Amygdala (tissue), 56 donors: Measurements from ENCODE around the gene RNF145.

Source experiments
- DNase-seq, 56 donors: peaks; one replicate each; lab custom pipeline; 2025; lab: John Stamatoyannopoulos, UW

Gene RNF145

GRCh38 chr5:159198063-159199036 lies 11.0 kb downstream of the RNF145 start:
- no peak for DNase-seq

GRCh38 chr5:159195775-159196174 lies 13.6 kb downstream of the RNF145 start:
- DNase-seq, result no peak

DNA sequence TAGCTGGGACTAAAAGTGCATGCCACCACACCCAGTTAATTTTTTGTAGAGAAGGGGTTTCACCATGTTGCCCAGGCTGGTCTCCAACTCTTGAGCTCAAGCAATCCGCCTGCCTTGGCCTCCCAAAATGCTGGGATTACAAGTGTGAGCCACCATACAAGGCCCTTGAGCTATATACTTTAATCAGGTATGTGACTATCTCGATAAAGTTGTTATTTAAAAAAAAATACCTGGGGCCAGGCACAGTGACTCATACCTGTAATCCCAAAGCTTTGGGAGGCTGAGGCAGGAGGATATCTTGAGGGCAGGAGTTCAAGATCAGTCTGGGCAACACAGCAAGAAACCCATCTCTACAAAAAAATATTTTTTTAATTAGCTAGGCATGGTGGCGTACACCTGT lies 19.2 kb downstream of the RNF145 start:
- DNase-seq, result no peak

DNA sequence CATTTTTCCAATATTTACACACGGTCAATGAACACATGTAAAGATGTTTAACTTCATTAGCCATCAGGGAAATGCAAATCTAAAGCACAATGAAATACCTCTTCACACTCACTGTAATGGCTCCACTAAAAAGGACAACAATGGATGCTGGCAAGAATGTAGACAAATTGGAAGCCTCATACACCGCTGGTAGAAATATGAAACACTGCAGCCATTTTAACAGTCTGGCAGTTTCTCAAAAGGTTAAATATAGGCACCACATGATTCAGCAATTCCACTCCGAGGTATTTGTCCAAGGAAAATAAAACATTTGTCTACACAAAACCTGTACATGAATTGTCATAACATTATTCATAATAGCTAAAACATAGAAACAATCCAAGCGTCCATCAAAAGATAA lies 20.0 kb downstream of the RNF145 start:
- DNase-seq, result no peak

GRCh38 chr5:159187719-159188118 lies 21.6 kb downstream of the RNF145 start:
- DNase-seq, result no peak

GRCh38 chr5:159186319-159186718 lies 23.0 kb downstream of the RNF145 start:
- no peak for DNase-seq

- DNase-seq, result no peak
Measured at GRCh38 chr5:159185773-159186172, 23.6 kb downstream of the RNF145 start.

DNA sequence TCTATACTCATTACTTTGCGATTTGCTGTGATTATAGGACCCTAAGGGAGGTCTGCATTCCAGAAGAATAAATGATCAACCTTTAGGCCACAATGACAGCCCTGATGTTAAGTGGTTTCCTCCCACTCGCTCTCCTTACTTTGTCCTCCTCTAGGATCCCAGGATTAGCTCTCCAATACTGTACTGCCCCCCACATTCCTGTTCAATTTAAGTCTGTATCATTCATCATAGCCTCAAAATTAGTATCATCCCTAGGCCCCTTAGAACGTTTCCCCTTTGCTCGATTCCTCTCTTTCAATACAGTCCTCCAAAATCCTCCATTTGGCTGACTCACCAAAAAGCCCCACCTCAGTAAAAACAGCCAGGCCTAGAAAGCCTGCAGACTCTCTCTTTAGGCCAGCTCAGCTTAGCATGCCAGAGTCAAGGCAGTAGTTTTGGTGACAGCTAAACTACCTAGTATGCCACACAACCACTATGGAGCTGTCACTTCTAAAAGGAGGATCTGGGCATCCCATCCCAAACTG lies 24.4 kb downstream of the RNF145 start:
- DNase-seq, result no peak

GRCh38 chr5:159184236-159184635 lies 25.1 kb downstream of the RNF145 start:
- DNase-seq, result no peak

- no peak for DNase-seq
Measured at GRCh38 chr5:159183247-159183646, 26.1 kb downstream of the RNF145 start.

DNA sequence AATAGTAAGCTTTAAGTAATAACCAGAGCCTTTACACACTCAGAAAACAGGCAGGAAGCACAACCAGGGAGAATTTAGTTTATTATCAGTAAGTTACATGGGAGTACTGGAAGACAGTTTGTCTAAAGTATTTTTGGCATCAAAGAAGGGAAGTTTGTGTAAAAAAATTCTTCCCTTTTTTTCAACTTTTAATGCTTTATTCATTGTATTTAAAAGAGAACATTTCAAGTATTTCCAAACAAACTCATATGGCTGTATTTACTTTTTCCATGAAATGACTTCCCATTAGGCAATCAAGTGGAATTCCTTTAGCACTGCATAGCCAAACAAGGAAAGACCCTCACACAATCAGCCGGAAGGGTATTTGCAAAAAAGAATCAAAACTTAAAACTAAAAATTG lies 26.7 kb downstream of the RNF145 start:
- DNase-seq, result no peak

DNA sequence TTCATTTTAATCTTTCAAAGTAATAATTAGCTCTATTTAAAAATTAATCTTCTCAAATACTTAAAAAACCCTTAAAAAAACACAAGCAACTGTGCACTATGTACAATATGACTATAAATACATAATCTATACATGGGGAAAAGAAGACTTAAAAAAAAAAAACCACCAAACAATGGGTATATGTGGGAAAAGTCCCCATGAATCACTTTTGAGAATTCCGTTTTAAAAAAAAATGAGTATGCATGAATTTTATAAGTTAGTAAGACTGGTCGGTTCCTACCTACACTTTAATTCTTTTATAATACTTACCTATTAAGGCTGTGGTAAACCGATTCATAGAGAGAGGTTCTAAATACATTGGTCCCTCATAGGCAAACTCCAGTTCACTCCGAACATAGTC lies 27.7 kb downstream of the RNF145 start:
- no peak for DNase-seq

GRCh38 chr5:159181152-159181551 lies 28.2 kb downstream of the RNF145 start:
- DNase-seq, result no peak

GRCh38 chr5:159179529-159180305 lies 29.6 kb downstream of the RNF145 start:
- DNase-seq, result no peak

DNA sequence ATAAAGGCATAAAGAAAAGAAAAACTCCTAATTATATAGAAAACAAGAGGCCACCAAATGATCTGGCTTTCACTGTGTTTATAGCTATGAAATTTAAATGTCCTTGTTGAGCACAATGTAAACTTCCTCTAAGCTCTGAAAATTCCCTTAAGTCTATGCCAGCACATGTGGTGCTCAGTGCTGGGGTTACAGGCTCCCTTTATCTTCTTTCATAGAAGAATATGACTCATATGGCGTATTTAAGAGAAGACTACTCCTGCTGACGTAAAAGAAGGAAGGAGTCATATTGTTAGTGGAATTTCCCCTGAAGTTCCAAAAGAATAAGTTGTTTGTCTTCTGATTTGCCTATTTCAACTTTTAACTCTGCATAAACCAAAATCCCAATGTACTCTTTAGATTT lies 30.4 kb downstream of the RNF145 start:
- no peak for DNase-seq

DNA sequence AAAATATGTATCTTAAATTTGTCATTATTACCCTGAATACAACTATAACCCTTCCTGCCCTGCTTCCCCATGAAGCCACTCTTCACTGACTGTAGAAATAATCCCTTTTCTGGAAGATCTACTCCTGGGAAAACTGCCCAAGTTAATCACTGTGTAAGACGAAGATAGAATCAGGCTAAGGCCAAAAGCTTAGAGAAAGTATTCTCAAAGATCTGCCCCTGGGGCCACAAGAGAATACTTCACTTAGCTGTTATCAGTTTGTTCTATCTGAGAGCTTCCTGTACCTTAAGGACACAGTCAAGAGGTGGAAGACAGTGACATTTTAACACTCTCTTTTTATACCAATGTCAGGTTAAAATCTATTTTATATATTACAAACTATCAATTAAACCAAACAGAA lies 33.8 kb downstream of the RNF145 start:
- DNase-seq, result no peak

GRCh38 chr5:159174511-159175168 lies 34.7 kb downstream of the RNF145 start:
- DNase-seq, result no peak

GRCh38 chr5:159171274-159171673 lies 38.1 kb downstream of the RNF145 start:
- DNase-seq, result no peak

- no peak for DNase-seq
Measured at GRCh38 chr5:159170021-159170420, 39.3 kb downstream of the RNF145 start.

- DNase-seq, result no peak
Measured at GRCh38 chr5:159166416-159166815, 42.9 kb downstream of the RNF145 start.

DNA sequence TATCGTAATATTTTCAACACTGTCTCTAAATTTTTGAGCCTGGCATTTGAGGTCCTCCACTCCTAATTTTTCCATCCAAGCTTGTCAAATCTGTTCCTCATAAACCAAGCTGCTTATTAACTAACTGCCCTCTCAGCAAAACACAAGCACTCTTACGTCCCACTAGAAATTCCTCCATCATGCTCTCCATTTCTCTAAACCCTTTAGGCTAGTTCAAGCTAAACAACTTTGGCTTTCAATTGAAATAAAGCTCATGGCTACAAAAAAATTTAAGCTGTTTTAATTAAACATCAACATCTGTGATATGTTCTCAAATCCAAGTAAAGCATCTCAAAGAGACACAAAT lies 45.7 kb downstream of the RNF145 start:
- no peak for DNase-seq
